BLaER1 treated with 17β-estradiol and CSF1 and Interleukin-3, amounts not matched to agents 10 nM and 100 nM (cell line): ENCODE data around the gene PLXNA2.

Experiments used
- H3K27ac ChIP-seq, 11 experiments: shearing (Covaris generic); formaldehyde crosslinking; 2 replicates each; pipeline ENCODE4 v1.8.1; 2022
- H3K27me3 ChIP-seq, 11 experiments: shearing (Covaris generic); formaldehyde crosslinking; 2 replicates each; pipeline ENCODE4 v1.8.1; 2022
- H3K36me3 ChIP-seq, 11 experiments: shearing (Covaris generic); formaldehyde crosslinking; 2 replicates each; pipeline ENCODE4 v1.8.1; 2022
- H3K4me1 ChIP-seq, 10 experiments: shearing (Covaris generic); formaldehyde crosslinking; 2 replicates each; pipeline ENCODE4 v1.8.1; 2022
- H3K4me2 ChIP-seq, 11 experiments: shearing (Covaris generic); formaldehyde crosslinking; 2 replicates each; pipeline ENCODE4 v1.8.1; 2022
- H3K4me3 ChIP-seq, 10 experiments: shearing (Covaris generic); formaldehyde crosslinking; 2 replicates each; pipeline ENCODE4 v1.8.1; 2022
- H3K9ac ChIP-seq, 11 experiments: shearing (Covaris generic); formaldehyde crosslinking; 2 replicates each; pipeline ENCODE4 v1.8.1; 2022
- H3K9me3 ChIP-seq, 11 experiments: shearing (Covaris generic); formaldehyde crosslinking; replicated peaks in 1 of 11; 2 replicates each; pipeline ENCODE4 v1.8.1; 2022
- H4K20me1 ChIP-seq, 11 experiments: shearing (Covaris generic); formaldehyde crosslinking; 2 replicates each; pipeline ENCODE4 v1.8.1; 2022
- Cebpa-rat ChIP-seq, 11 experiments: shearing (Covaris generic); IDR thresholded peaks; 2 replicates each; pipeline ENCODE4 v1.8.1; 2022

The PLXNA2 gene

DNA sequence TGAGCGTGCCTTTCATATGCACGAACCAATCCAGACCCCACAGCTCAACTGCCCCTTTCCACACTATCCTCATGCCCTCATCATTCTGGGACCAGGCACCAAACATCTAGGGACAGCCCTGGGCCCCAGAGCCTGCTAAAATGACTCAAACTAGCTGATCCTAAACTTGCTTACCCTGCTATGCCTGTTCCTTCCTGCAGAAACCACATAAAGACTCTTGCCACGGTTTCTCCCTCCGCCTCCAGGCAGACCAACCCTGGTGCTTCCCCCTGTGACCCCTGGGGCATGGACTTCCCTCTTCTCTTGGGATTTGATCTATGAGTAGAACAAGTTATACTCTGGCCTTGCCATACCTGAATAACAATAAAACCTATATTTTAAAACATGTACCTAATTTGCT is 195.3 kb downstream of the PLXNA2 start:
- H4K20me1 ChIP-seq, result peaks cover 0 to 9% (median 0%) of the 10 kb centered on the region in 11 experiments; a peak in 1 of 22 replicates
- H3K27ac ChIP-seq, result no peak overlapping the region; a peak in 1 of 22 replicates
- H3K4me2 ChIP-seq, result peak overlapping the region; percentile 71 to 91 (median 85)
- peaks cover 32 to 49% (median 38%) of the 10 kb centered on the region in 10 experiments for H3K4me1 ChIP-seq
- peaks cover 0 to 50% (median 0%) of the 10 kb centered on the region in 11 experiments; a peak in 4 of 22 replicates for H3K27me3 ChIP-seq
- no peak for TF ChIP-seq Cebpa-rat (IDR thresholded peaks at IDR 0.05)
- 0 out of 22 replicates have a peak, but pooled peaks cover 0 to 5% (median 0%) of the 10 kb centered on the region in 11 experiments for H3K36me3 ChIP-seq
- no peak overlapping the region; a peak in 1 of 22 replicates for H3K9ac ChIP-seq
- H3K4me3 ChIP-seq, result no peak overlapping the region
- H3K9me3 ChIP-seq, result no peaks in the 10 kb centered on the region

DNA sequence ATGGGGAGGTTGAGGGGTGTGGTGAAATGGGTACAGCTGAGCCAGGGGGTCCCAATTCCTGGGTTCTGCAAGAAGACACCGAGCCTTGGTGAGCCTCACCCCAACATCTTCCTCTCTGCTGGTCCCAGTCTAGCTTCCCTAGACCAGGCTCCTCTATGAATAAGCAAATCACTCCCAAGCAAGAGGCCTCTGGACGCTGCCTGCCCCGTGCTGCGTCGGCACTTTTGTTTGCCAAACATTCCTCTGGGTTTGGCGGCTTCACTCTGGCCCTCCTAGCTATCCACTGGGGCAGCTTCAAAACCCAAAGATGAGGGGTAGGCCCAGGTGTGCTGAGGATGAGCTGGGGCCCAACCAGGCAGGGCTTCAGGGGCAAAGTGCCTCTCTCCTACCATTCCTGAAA is 196.2 kb downstream of the PLXNA2 start:
- H3K9me3 ChIP-seq, result no peaks in the 10 kb centered on the region
- peak overlapping the region; percentile 71 to 91 (median 85) for H3K4me2 ChIP-seq
- H3K27ac ChIP-seq, result peak overlapping the region in 1 of 11 experiments; percentile 28; a peak in 1 of 22 replicates
- H4K20me1 ChIP-seq, result peaks cover 0 to 9% (median 0%) of the 10 kb centered on the region in 11 experiments; a peak in 1 of 22 replicates
- H3K4me3 ChIP-seq, result no peak overlapping the region
- TF ChIP-seq Cebpa-rat (IDR thresholded peaks at IDR 0.05), result no peak
- peaks cover 0 to 47% (median 0%) of the 10 kb centered on the region in 11 experiments; a peak in 4 of 22 replicates for H3K27me3 ChIP-seq
- no peak overlapping the region; a peak in 1 of 22 replicates for H3K9ac ChIP-seq
- 0 out of 22 replicates have a peak, but pooled peaks cover 0 to 5% (median 0%) of the 10 kb centered on the region in 11 experiments for H3K36me3 ChIP-seq
- peaks cover 30 to 50% (median 39%) of the 10 kb centered on the region in 10 experiments for H3K4me1 ChIP-seq

DNA sequence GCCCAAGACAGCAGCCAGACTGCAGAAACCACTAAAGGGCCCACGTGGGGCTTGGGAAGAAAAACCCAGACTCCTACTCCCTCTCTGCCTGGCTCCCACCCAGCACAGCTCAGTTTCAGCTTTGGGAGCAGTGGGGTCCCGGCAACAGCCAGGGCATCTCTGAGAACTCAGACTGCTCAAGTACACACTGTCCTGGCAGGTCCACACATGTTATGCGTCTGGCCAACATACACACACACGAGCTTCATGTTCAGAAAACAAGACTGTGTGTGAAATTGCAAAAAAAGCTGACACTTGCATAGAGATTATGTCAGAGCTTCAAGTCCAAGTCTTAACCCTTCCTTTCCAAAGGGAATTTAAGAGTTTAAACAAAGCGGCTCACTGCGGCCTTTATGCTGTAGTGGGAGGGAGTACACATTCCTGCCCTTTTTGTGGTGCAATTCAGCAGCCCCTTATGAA is 196.7 kb downstream of the PLXNA2 start:
- Histone ChIP-seq H4K20me1 (peaks cover 0 to 9% (median 0%) of the 10 kb centered on the region in 11 experiments; a peak in 1 of 22 replicates), H3K36me3 (0 out of 22 replicates have a peak, but pooled peaks cover 0 to 4% (median 0%) of the 10 kb centered on the region in 11 experiments), H3K9me3 (no peaks in the 10 kb centered on the region), H3K9ac (no peak overlapping the region), H3K27ac (no peak overlapping the region), H3K4me2 (peak overlapping the region; percentile 71 to 91 (median 85); a peak in 17 of 22 replicates), H3K4me3 (no peak overlapping the region), H3K4me1 (peaks cover 30 to 50% (median 39%) of the 10 kb centered on the region in 10 experiments), H3K27me3 (peaks cover 0 to 42% (median 0%) of the 10 kb centered on the region in 11 experiments; a peak in 4 of 22 replicates)
- no peak for TF ChIP-seq Cebpa-rat (IDR thresholded peaks at IDR 0.05)

DNA sequence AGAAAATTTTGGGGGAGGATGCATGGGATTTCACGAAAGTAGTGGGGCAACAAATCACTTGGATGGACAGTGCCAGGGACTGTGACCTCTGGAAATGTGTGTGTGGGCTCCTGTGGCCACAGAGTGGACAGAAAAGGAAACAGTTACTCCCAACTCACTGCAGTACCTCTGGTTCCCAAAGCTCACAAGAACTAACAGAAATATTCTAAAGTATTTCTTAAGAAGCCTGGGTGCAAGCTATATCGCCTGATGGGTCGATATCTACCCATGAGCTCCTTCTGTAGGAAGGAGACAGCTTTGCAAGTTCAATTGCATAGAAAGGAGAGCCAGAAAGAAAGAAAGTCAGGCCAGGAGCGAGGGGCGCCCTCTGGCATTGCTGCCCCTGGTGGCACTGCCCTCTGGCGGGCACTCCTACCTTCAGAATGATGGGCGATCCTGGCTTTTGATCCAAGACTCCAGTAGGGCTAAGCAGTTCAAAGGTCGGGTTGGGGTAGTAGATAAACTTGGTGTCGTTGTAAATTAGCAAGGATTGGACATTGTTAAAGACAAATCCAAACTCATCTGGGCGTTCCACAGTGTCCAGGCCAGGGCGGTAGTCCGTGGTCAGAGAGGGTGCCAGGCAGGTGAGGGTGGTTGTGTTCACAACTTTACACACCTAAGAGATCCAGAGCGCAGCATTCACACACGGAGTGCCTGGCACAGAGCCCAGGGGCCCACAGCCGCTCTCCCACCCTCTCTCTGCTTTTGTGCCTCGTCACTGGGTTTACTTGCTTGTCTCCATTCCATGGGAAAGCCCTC is 198.5 kb downstream of the PLXNA2 start:
- peak overlapping the region in 2 of 11 experiments; percentile 53 to 60; a peak in 1 of 22 replicates for H3K4me2 ChIP-seq
- no peak for TF ChIP-seq Cebpa-rat (IDR thresholded peaks at IDR 0.05)
- H3K36me3 ChIP-seq, result no peaks in the 10 kb centered on the region; a peak in 1 of 22 replicates
- H3K9me3 ChIP-seq, result no peaks in the 10 kb centered on the region
- peaks cover 0 to 9% (median 0%) of the 10 kb centered on the region in 11 experiments; a peak in 1 of 22 replicates for H4K20me1 ChIP-seq
- H3K27ac ChIP-seq, result no peak overlapping the region
- peaks cover 0 to 28% (median 0%) of the 10 kb centered on the region in 11 experiments; a peak in 4 of 22 replicates for H3K27me3 ChIP-seq
- no peak overlapping the region for H3K4me3 ChIP-seq
- no peak overlapping the region for H3K9ac ChIP-seq
- peaks cover 30 to 50% (median 39%) of the 10 kb centered on the region in 10 experiments for H3K4me1 ChIP-seq

DNA sequence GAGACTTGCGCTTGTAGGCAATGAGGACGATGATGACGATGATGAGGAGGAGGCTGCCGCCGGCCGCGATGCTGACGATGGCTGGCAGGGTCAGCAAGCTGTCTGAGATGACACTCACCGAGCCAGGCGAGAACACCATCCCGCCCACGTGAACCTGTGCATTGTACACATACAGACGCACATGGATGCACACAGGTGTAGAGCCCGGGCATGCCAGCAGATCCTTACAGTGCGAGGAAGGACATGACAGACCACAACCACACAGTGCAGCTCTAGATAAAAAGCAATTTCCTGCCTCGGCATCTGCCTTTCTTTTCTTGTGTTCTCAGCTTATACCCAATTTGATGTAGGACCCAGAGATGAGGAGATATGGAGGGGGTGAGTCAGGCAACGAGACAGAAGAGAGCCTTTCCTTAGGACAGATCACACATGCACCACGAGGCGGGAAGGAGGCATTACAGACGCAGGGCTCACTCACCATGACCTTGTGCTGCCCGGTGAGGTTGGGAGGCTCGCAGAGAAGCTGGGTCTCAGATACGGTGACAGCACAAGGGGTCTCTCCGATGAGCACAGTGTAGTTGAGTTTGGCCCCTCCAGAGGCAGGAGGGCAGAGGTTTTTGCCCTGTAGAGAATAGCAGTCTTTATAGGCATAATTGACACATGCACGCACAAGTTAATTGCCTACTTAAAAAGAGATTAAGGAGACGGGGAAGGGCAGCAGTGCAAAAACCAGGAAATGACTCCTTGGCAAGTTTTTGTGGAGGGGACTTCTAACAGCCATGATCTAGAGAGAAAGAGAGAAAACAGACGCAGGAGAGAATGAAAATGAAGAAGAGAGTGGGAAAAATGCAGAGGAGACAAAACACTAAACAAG is 199.4 kb downstream of the PLXNA2 start:
- Histone ChIP-seq H3K9me3 (no peaks in the 10 kb centered on the region), H3K27ac (no peak overlapping the region), H3K4me2 (peak overlapping the region in 8 of 11 experiments; percentile 3 to 62 (median 32); a peak in 12 of 22 replicates), H3K36me3 (no peaks in the 10 kb centered on the region; a peak in 1 of 22 replicates), H3K4me3 (no peak overlapping the region), H3K9ac (no peak overlapping the region), H3K27me3 (peaks cover 0 to 28% (median 0%) of the 10 kb centered on the region in 11 experiments; a peak in 4 of 22 replicates), H3K4me1 (peaks cover 30 to 50% (median 39%) of the 10 kb centered on the region in 10 experiments), H4K20me1 (peaks cover 0 to 9% (median 0%) of the 10 kb centered on the region in 11 experiments; a peak in 2 of 22 replicates)
- no peak for TF ChIP-seq Cebpa-rat (IDR thresholded peaks at IDR 0.05)

DNA sequence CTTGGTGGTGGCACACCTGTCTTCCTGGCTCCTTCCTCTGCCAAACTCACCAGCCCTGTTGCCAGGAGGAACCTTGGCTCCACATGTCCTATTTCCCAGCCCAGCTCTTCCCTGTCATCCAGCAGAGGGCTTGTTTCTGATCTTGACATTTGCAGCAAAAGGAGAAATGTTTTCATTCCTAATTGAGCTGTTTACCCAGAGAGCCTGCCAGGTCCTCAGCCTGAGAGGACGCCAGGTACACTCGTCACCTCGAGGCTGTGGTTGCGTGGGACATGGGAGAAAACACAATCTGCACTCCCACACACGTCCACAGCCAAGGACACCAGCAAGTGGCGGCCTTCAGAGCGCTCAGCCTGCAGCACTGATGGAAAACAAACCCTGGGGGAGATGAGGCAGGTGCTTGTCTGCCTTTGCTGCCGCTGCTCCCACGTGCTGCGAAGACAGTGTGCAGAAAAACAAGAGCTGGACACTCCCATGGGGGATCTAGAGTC is 200.4 kb downstream of the PLXNA2 start:
- H3K9ac ChIP-seq, result no peak overlapping the region
- TF ChIP-seq Cebpa-rat (IDR thresholded peaks at IDR 0.05), result no peak

DNA sequence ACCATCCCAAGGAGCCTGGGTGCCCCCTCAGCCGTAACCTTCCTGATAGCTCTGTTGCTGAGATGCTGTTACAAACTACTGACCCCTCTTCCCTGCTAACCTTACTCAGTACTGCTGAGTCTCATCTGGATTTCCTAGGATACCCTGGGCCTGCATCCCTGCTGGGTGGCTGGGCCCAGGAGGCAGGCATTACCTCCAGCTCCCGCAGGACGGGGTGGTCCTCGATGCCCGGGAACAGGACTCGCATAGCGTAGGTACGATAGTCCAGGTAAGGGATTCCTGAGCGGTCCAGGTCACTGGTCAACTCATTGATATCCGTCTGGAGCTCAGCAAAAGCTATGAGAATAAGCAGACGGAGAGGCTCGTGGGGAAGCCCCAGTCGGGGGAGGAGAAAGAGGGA is 201.3 kb downstream of the PLXNA2 start:
- H3K4me2 ChIP-seq, result no peak overlapping the region
- no peak overlapping the region for H3K27ac ChIP-seq
- no peak overlapping the region for H3K9ac ChIP-seq
- no peak for TF ChIP-seq Cebpa-rat (IDR thresholded peaks at IDR 0.05)
- peaks cover 11 to 44% (median 30%) of the 10 kb centered on the region in 10 experiments for H3K4me1 ChIP-seq
- H3K36me3 ChIP-seq, result no peaks in the 10 kb centered on the region; a peak in 1 of 22 replicates
- peaks cover 0 to 6% (median 0%) of the 10 kb centered on the region in 11 experiments; a peak in 2 of 22 replicates for H4K20me1 ChIP-seq
- H3K9me3 ChIP-seq, result no peaks in the 10 kb centered on the region
- H3K27me3 ChIP-seq, result peaks cover 0 to 42% (median 0%) of the 10 kb centered on the region in 11 experiments; a peak in 4 of 22 replicates
- H3K4me3 ChIP-seq, result no peak overlapping the region

More for the DNA sequence above, 200.4 kb downstream of the PLXNA2 start:
- Histone ChIP-seq H3K27ac (no peak overlapping the region), H3K4me2 (peak overlapping the region in 7 of 11 experiments; percentile 12 to 62 (median 34); a peak in 10 of 22 replicates), H3K4me3 (no peak overlapping the region), H3K27me3 (peaks cover 0 to 34% (median 0%) of the 10 kb centered on the region in 11 experiments; a peak in 4 of 22 replicates), H3K36me3 (no peaks in the 10 kb centered on the region; a peak in 1 of 22 replicates), H4K20me1 (peaks cover 0 to 9% (median 0%) of the 10 kb centered on the region in 11 experiments; a peak in 2 of 22 replicates), H3K9me3 (no peaks in the 10 kb centered on the region), H3K4me1 (peaks cover 20 to 44% (median 32%) of the 10 kb centered on the region in 10 experiments)
